GM12878 (cell line): ENCODE data around the gene SRCAP. TPM values are rescaled to one million over a fixed set of nuclear protein-coding genes. Genes with fewer than 3 reads are reported as not detected.

ENCODE experiments used
- ATAC-seq: fragments of 200-7000 bp; cut with Tn5 transposase; 3 replicates; pipeline ENCODE4 v1.9.1; 2020; ENCODE audit warnings: mild to moderate bottlenecking, moderate library complexity
- BruUV-seq: library from RNA; stranded (reverse); fragments of 400-500 nt; replicated peaks from 2 replicates; lab custom pipeline; 2021; lab: Mats Ljungman, UMichigan
- CTCF ChIA-PET: fragments of 300-600 bp; sonication (Branson Sonifier 250); formaldehyde crosslinking; extraction: SDS; loops from one replicate; lab custom pipeline; 2021; ENCODE audit warnings: inconsistent platforms; lab: Yijun Ruan, JAX
- POLR2A ChIA-PET: fragments of 350-600 bp; formaldehyde crosslinking; extraction: SDS; loops from one replicate; lab custom pipeline; 2021; ENCODE audit warnings: inconsistent platforms; lab: Charles Lee
- RAD21 ChIA-PET: fragments of 300-600 bp; sonication (Branson Sonifier 250); formaldehyde crosslinking; loops from one replicate; lab custom pipeline; 2023; ENCODE audit warnings: antibody characterized with exemption; ENCODE audit not compliant: unreplicated experiment; lab: Charles Lee
- SMC1A ChIA-PET: fragments of 300-600 bp; sonication (Branson Sonifier 250); formaldehyde crosslinking; loops from one replicate; lab custom pipeline; 2023; ENCODE audit not compliant: unreplicated experiment, uncharacterized antibody; lab: Charles Lee
- DNase-seq: peaks from one replicate; pipeline ENCODE4 v3.0.0-alpha.2; 2011; ENCODE audit warnings: low read depth, low spot score
- FAIRE-seq: peaks from 3 replicates; lab custom pipeline; 2011; peaks lifted over from hg19 to GRCh38; lab: Jason Lieb, UNC
- H2AFZ ChIP-seq: 2 replicates; pipeline ENCODE4 v1.6.0; 2011; ENCODE audit warnings: low read depth, low read length, control low read depth; ENCODE audit not compliant: control insufficient read depth
- H3K27ac ChIP-seq: 2 replicates; pipeline ENCODE4 v1.5.1; 2011; ENCODE audit warnings: control low read depth; ENCODE audit not compliant: control insufficient read depth, insufficient read depth
- H3K27me3 ChIP-seq, 2 experiments: replicated peaks in 1 of 2; 2 replicates each; pipeline versions ENCODE4 v1.6.0 to v1.6.1; 2011; ENCODE audit warnings: low read length in 1 of 2; ENCODE audit not compliant: control insufficient read depth in 2 of 2, insufficient read depth in 2 of 2
- H3K36me3 ChIP-seq, 2 experiments: 2 replicates each; pipeline ENCODE4 v1.5.1; 2011; ENCODE audit warnings: low read length in 1 of 2; ENCODE audit not compliant: control insufficient read depth in 2 of 2, insufficient read depth in 2 of 2
- H3K4me1 ChIP-seq: 2 replicates; pipeline ENCODE4 v1.6.1; 2011; ENCODE audit warnings: mild to moderate bottlenecking, low read length, moderate library complexity, mixed read lengths; ENCODE audit not compliant: control insufficient read depth, insufficient read depth
- H3K4me2 ChIP-seq: 2 replicates; pipeline ENCODE4 v1.6.0; 2011; ENCODE audit warnings: control low read depth; ENCODE audit not compliant: control insufficient read depth, insufficient read depth
- H3K4me3 ChIP-seq: fragments of 200-600 bp; sonication (generic); 2 replicates; pipeline ENCODE4 v1.5.1; 2016
- H3K79me2 ChIP-seq: 2 replicates; pipeline ENCODE4 v1.6.0; 2011; ENCODE audit warnings: low read length; ENCODE audit not compliant: control insufficient read depth, insufficient read depth
- H3K9ac ChIP-seq: 2 replicates; pipeline ENCODE4 v1.8.0; 2011; ENCODE audit warnings: low read length, control low read depth, mixed read lengths; ENCODE audit not compliant: control insufficient read depth, insufficient read depth
- H3K9me3 ChIP-seq: replicated peaks from 3 replicates; pipeline ENCODE4 v1.5.1; 2011; ENCODE audit warnings: mild to moderate bottlenecking, low read length; ENCODE audit not compliant: control insufficient read depth, insufficient read depth
- H4K20me1 ChIP-seq: 2 replicates; pipeline ENCODE4 v1.6.0; 2011; ENCODE audit not compliant: control insufficient read depth, insufficient read depth
- FOS ChIP-seq: IDR thresholded peaks from 3 replicates; pipeline ENCODE4 v1.6.1; 2011; ENCODE audit warnings: borderline replicate concordance; ENCODE audit not compliant: insufficient read length; ENCODE audit errors: extremely low read depth
- POLR2A ChIP-seq: IDR thresholded peaks from 2 replicates; pipeline ENCODE4 v1.6.1; 2011; ENCODE audit warnings: low read depth, mild to moderate bottlenecking, low read length
- POLR2AphosphoS2 ChIP-seq: IDR thresholded peaks from 2 replicates; pipeline ENCODE4 v1.6.1; 2011; ENCODE audit warnings: low read depth, mild to moderate bottlenecking, low read length, improper control_type of control experiment, moderate library complexity
- SPI1 ChIP-seq: IDR thresholded peaks from 2 replicates; pipeline ENCODE4 v1.6.1; 2011; ENCODE audit warnings: low read depth, mild to moderate bottlenecking, low read length, moderate library complexity, borderline replicate concordance; ENCODE audit not compliant: insufficient read depth
- ZNF384 ChIP-seq: IDR thresholded peaks from 2 replicates; pipeline ENCODE4 v1.6.1; 2012; ENCODE audit warnings: low read depth, mild to moderate bottlenecking, low read length, improper control_type of control experiment, borderline replicate concordance
- WGBS: methylation state at CpG from one replicate; pipeline ENCODE4 v1.1.6; 2016; ENCODE audit warnings: low lambda C conversion rate; ENCODE audit not compliant: insufficient replicate concordance, insufficient coverage; ENCODE audit errors: missing lambda C conversion rate; 5-methylcytosine and 5-hydroxymethylcytosine counted together
- in situ Hi-C: fragments of 300-500 bp; cut with MboI; formaldehyde crosslinking; loops from 9 replicates; pipeline ENCODE4 v1.14.3; 2018; ENCODE audit warnings: mixed read lengths
- intact Hi-C: fragments of 100-400 bp; cut with micrococcal nuclease; formaldehyde crosslinking; loops from one replicate; pipeline ENCODE4 v1.14.2; 2022; ENCODE audit not compliant: unreplicated experiment
- polyA plus RNA-seq, 11 experiments: library from polyadenylated mRNA; depleted of rRNA in 4 of 11; unstranded in 6 of 11; stranded (reverse) in 5 of 11; fragments of >200 nt; fragmentation: Nextera tagmentation in 4 of 11; fragmentation: Illumina TruSeq in 1 of 11; extraction: Ambion mirVana in 4 of 11; extraction: Trizol in 1 of 11; gene quantifications; 1 replicate in 1 of 11; 2 replicates in 10 of 11; pipeline versions ENCODE4 v1.2.1 to v1.2.3, GENCODE V29; 2011 to 2016; ENCODE audit warnings: inconsistent platforms in 2 of 11, missing spikeins in 2 of 11, low read depth in 1 of 11
- total RNA-seq, 4 experiments: library from RNA; depleted of rRNA in 3 of 4; stranded (reverse); fragments of >200 nt in 3 of 4; fragmentation: Illumina TruSeq in 1 of 4; extraction: Trizol in 1 of 4; gene quantifications; 2 replicates each; pipeline versions ENCODE4 v1.2.1 to v1.2.3, GENCODE V29; 2013 to 2021

SRCAP gene
- total and polyA plus RNA-seq, 10 of the 15 experiments (the other 5 are each of a cell fraction or from before 2014, with no cell fraction given): 0.24 to 58.4 (median 11.6) TPM

- FAIRE-seq (no peak), DNase-seq (no peak), ATAC-seq (no peak)
- Histone ChIP-seq H3K9me3 (no peaks in the 10 kb centered on the region), H3K4me2 (no peak overlapping the region), H3K4me1 (peaks cover 9% of the 10 kb centered on the region), H2AFZ (no peak overlapping the region), H3K79me2 (peaks cover 15% of the 10 kb centered on the region), H4K20me1 (no peaks in the 10 kb centered on the region), H3K4me3 (no peak overlapping the region), H3K27ac (no peak overlapping the region), H3K36me3 (peaks cover 5 to 7% of the 10 kb centered on the region in 2 experiments; a peak in 3 of 4 replicates), H3K9ac (no peak overlapping the region), H3K27me3 (no peaks in the 10 kb centered on the region)
- ChIA-PET RAD21 (no interaction called here), SMC1A (interaction anchor here (1.2 to 1.6 kb wide), 2 partner anchors 56 to 86 kb away, joined by 3 to 7 read pairs; no protein-coding TSS in a partner anchor), CTCF (no interaction called here), POLR2A (interaction anchor here (0.5 to 1.6 kb wide), 4 partner anchors 11 to 415 kb away, joined by 3 to 9 read pairs (median 4); partner anchors contain the start of gene PHKG2)
- TF ChIP-seq ZNF384: no peak
- TF ChIP-seq POLR2AphosphoS2: 0 out of 2 replicates have a peak, but pooled peaks have one; percentile 23
- peak; percentile 43; the same call in 1 of the 2 replicates for TF ChIP-seq POLR2A
- TF ChIP-seq SPI1: peak; percentile 43; the same call in 1 of the 2 replicates
- TF ChIP-seq FOS: no peak
- no TSS peak for BruUV-seq
- intact Hi-C loops: no loop called here
- 81% methylated on average over 10 of the region's 10 CpGs for WGBS
- in situ Hi-C loops: loop anchor here (25.0 kb wide), 1 partner anchor 1128 kb away; no protein-coding TSS in a partner anchor
Measured at GRCh38 chr16:30758988-30759491, 60.1 kb downstream of the SRCAP start.
